ENCODE results near the gene ABCD4. TPM values are rescaled to one million over a fixed set of nuclear protein-coding genes. Genes with fewer than 3 reads are reported as not detected.
"Not testable (repeated sequence)": the region's sequence is repeated elsewhere in the genome, so short reads cannot be mapped to it uniquely, and the experiment has no call there.

Gene ABCD4
- polyA plus RNA-seq, 1 of the 3 experiments (the other 2 are of a cell fraction) = 37.0 TPM

- no peak for TF ChIP-seq POLR2AphosphoS5 (IDR thresholded peaks at IDR 0.05; ENCODE audit: low read depth, low read length)
- TF ChIP-seq SIN3A (IDR thresholded peaks at IDR 0.05; ENCODE audit: borderline replicate concordance, low read depth, low read length) = no peak
Measured at GRCh38 chr14:74333909-74334308, 31.2 kb upstream of the ABCD4 start (continued).

GRCh38 chr14:74329950-74330552, 27.3 kb upstream of the ABCD4 start:
- H3K9me2 ChIP-seq; H3K9me3 ChIP-seq; H3K4me1 ChIP-seq (ENCODE audit: control insufficient read depth in 1 of 2, insufficient read depth in 2 of 2, low read depth in 1 of 2, low read length in 1 of 2); H3K9ac ChIP-seq; DNase-seq; H3K36me3 ChIP-seq (replicated peaks in 1 of 2; ENCODE audit: control insufficient read depth in 1 of 2, insufficient read depth in 2 of 2, low read length in 1 of 2); H3K27me3 ChIP-seq (ENCODE audit: insufficient read depth); POLR2A ChIA-PET; H3F3A ChIP-seq (replicated peaks; ENCODE audit: insufficient read depth); H3K27ac ChIP-seq (ENCODE audit: low read depth in 2 of 2, low read length in 1 of 2); H3K4me2 ChIP-seq; H3K79me2 ChIP-seq (ENCODE audit: insufficient read depth); H3K4me3 ChIP-seq (ENCODE audit: low read depth in 2 of 2, low read length in 1 of 2); H4K20me1 ChIP-seq (ENCODE audit: insufficient read depth); H2AFZ ChIP-seq (ENCODE audit: low read depth): not testable (repeated sequence)
- CTCF ChIA-PET = interaction anchor here (1.0 to 1.1 kb wide), 2 partner anchors 15 to 149 kb away, joined by 3 read pairs; no protein-coding TSS in a partner anchor
- 71% methylated on average over 9 of the region's 9 CpGs for WGBS (ENCODE audit: low lambda C conversion rate)

GRCh38 chr14:74326369-74327152, 23.8 kb upstream of the ABCD4 start:
- no peak overlapping the region for H3K4me3 ChIP-seq (ENCODE audit: low read depth in 2 of 2, low read length in 1 of 2)
- no peaks in the 10 kb centered on the region for H3K4me1 ChIP-seq (ENCODE audit: control insufficient read depth in 1 of 2, insufficient read depth in 2 of 2, low read depth in 1 of 2, low read length in 1 of 2)
- H3K9me3 ChIP-seq = no peaks in the 10 kb centered on the region
- no peaks in the 10 kb centered on the region for H3K36me3 ChIP-seq (replicated peaks in 1 of 2; ENCODE audit: control insufficient read depth in 1 of 2, insufficient read depth in 2 of 2, low read length in 1 of 2)
- H3K27me3 ChIP-seq (ENCODE audit: insufficient read depth) = no peaks in the 10 kb centered on the region
- H3K9ac ChIP-seq = no peak overlapping the region
- H4K20me1 ChIP-seq (ENCODE audit: insufficient read depth) = no peaks in the 10 kb centered on the region
- 47% methylated on average over 9 of the region's 10 CpGs for WGBS (ENCODE audit: low lambda C conversion rate)
- H3K79me2 ChIP-seq (ENCODE audit: insufficient read depth) = no peaks in the 10 kb centered on the region
- H3K27ac ChIP-seq (ENCODE audit: low read depth in 2 of 2, low read length in 1 of 2) = no peak overlapping the region
- no peaks in the 10 kb centered on the region for H3F3A ChIP-seq (replicated peaks; ENCODE audit: insufficient read depth)
- ChIA-PET CTCF (interaction anchor here (0.8 to 3.7 kb wide), 8 partner anchors 14 to 156 kb away, joined by 3 to 37 read pairs (median 4); no protein-coding TSS in a partner anchor), POLR2A (interaction anchor here (0.6 kb wide), 1 partner anchor 79 kb away, joined by 4 read pairs; no protein-coding TSS in a partner anchor)
- DNase-seq = peak; percentile 10
- H2AFZ ChIP-seq (ENCODE audit: low read depth) = no peak overlapping the region
- no peaks in the 10 kb centered on the region for H3K9me2 ChIP-seq
- TF ChIP-seq NFIC (IDR thresholded peaks at IDR 0.05; ENCODE audit: borderline replicate concordance) (no peak), REST (IDR thresholded peaks at IDR 0.05; ENCODE audit: low read depth, low read length) (no peak), FOSL2 (IDR thresholded peaks at IDR 0.05; ENCODE audit: borderline replicate concordance, low read depth) (no peak)
- no peak overlapping the region for H3K4me2 ChIP-seq

Measured in SK-N-SH (cell line).